Measurements from ENCODE around the gene PITPNC1.

DNA sequence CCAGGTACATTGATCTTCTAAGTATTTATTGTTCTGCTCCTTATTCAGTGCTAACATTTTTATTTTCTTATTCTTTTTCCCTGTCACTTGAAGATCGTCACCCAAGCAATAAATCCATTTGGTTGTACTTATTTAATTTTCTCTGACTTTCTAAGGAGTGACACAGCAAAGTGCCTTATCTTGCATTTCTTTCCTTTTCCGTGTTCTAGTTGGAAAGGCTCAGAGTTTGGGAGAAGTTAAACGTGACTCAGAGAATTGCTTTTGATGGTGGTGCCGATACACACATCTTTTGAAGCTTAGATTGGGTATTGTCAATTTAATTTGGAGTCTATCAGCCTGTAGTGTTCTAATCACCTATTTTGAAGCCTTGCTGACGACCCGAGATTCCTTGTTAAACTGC, 72.0 kb downstream of the PITPNC1 start:
- no peak for TF ChIP-seq CTCF (IDR thresholded peaks at IDR 0.05)
- TF ChIP-seq POLR2A (IDR thresholded peaks at IDR 0.05) = no peak

Data from Peyer's patch (tissue), 4 donors.